ENCODE results near the gene CCDC88B. TPM values are rescaled to one million over a fixed set of nuclear protein-coding genes. Genes with fewer than 3 reads are reported as not detected.

CCDC88B gene
- polyA plus RNA-seq, 1 donor from 2014 or later = 1.3 TPM

- Histone ChIP-seq H3K9me3 (ENCODE audit: low read length) (no peaks in the 10 kb centered on the region), H3K27me3 (ENCODE audit: insufficient read depth, low read depth, low read length) (no peaks in the 10 kb centered on the region), H3K79me2 (replicated peaks; ENCODE audit: insufficient read depth, low read length) (no peaks in the 10 kb centered on the region), H3K4me2 (ENCODE audit: low read length) (no peak overlapping the region), H3K9ac (ENCODE audit: low read length) (no peak overlapping the region), H2AFZ (ENCODE audit: low read depth, low read length) (no peak overlapping the region), H3K27ac (ENCODE audit: low read length) (no peak overlapping the region), H4K20me1 (ENCODE audit: insufficient read depth) (no peaks in the 10 kb centered on the region), H3K36me3 (ENCODE audit: insufficient read depth, low read length) (no peaks in the 10 kb centered on the region), H3K4me3 (ENCODE audit: low read length) (no peak overlapping the region), H3F3A (ENCODE audit: insufficient read depth, low read length, poor library complexity, severe bottlenecking) (no peaks in the 10 kb centered on the region), H3K9me2 (ENCODE audit: insufficient read depth, low read length) (no peaks in the 10 kb centered on the region)
- TF ChIP-seq TAF1 (IDR thresholded peaks at IDR 0.05; ENCODE audit: low read depth) (no peak), SMC3 (conservative IDR thresholded peaks at IDR 0.05; ENCODE audit: poor library complexity) (no peak), EZH2 (IDR thresholded peaks at IDR 0.05; ENCODE audit: borderline replicate concordance, insufficient read depth, low read length, poor library complexity, severe bottlenecking) (no peak), EP300 (conservative IDR thresholded peaks at IDR 0.05; ENCODE audit: poor library complexity, severe bottlenecking) (no peak), REST (IDR thresholded peaks at IDR 0.05; ENCODE audit: borderline replicate concordance) (no peak), CTCF (IDR thresholded peaks at IDR 0.05; ENCODE audit: poor library complexity, severe bottlenecking) (no peak), MXI1 (conservative IDR thresholded peaks at IDR 0.05; ENCODE audit: poor library complexity, severe bottlenecking) (no peak), POLR2AphosphoS5 (IDR thresholded peaks at IDR 0.05) (no peak), RAD21 (conservative IDR thresholded peaks at IDR 0.05) (no peak)
Observed at GRCh38 chr11:64327993-64328392, 12.0 kb upstream of the CCDC88B start.

- no peak for TF ChIP-seq POLR2AphosphoS5 (IDR thresholded peaks at IDR 0.05)
- no peak for TF ChIP-seq SMC3 (conservative IDR thresholded peaks at IDR 0.05; ENCODE audit: poor library complexity)
- TF ChIP-seq RAD21 (conservative IDR thresholded peaks at IDR 0.05) = no peak
- TF ChIP-seq TAF1 (IDR thresholded peaks at IDR 0.05; ENCODE audit: low read depth) = no peak
- no peak for TF ChIP-seq EP300 (conservative IDR thresholded peaks at IDR 0.05; ENCODE audit: poor library complexity, severe bottlenecking)
- TF ChIP-seq EZH2 (IDR thresholded peaks at IDR 0.05; ENCODE audit: borderline replicate concordance, insufficient read depth, low read length, poor library complexity, severe bottlenecking) = no peak
- no peak for TF ChIP-seq MXI1 (conservative IDR thresholded peaks at IDR 0.05; ENCODE audit: poor library complexity, severe bottlenecking)
- TF ChIP-seq CTCF (IDR thresholded peaks at IDR 0.05; ENCODE audit: poor library complexity, severe bottlenecking) = no peak
- TF ChIP-seq REST (IDR thresholded peaks at IDR 0.05; ENCODE audit: borderline replicate concordance) = no peak
- Histone ChIP-seq H3K79me2 (replicated peaks; ENCODE audit: insufficient read depth, low read length) (no peaks in the 10 kb centered on the region), H3K27me3 (ENCODE audit: insufficient read depth, low read depth, low read length) (no peaks in the 10 kb centered on the region), H3K9me3 (ENCODE audit: low read length) (no peaks in the 10 kb centered on the region), H4K20me1 (ENCODE audit: insufficient read depth) (no peaks in the 10 kb centered on the region), H3F3A (ENCODE audit: insufficient read depth, low read length, poor library complexity, severe bottlenecking) (no peaks in the 10 kb centered on the region), H3K27ac (ENCODE audit: low read length) (no peak overlapping the region), H3K9ac (ENCODE audit: low read length) (no peak overlapping the region), H3K4me3 (ENCODE audit: low read length) (no peak overlapping the region), H3K4me2 (ENCODE audit: low read length) (no peak overlapping the region), H3K9me2 (ENCODE audit: insufficient read depth, low read length) (no peaks in the 10 kb centered on the region), H3K36me3 (ENCODE audit: insufficient read depth, low read length) (no peaks in the 10 kb centered on the region), H2AFZ (ENCODE audit: low read depth, low read length) (no peak overlapping the region)
Observed at GRCh38 chr11:64330888-64331287, 9.1 kb upstream of the CCDC88B start.

All from neural cell (in vitro differentiated cells).